HG03196 (cell line): ENCODE measurements around the gene DNASE1.

ENCODE experiments used
- ATAC-seq: cut with Tn5 transposase; IDR thresholded peaks from one replicate; pipeline ENCODE4 v1.9.1; 2021; ENCODE audit not compliant: unreplicated experiment

Gene DNASE1

DNA sequence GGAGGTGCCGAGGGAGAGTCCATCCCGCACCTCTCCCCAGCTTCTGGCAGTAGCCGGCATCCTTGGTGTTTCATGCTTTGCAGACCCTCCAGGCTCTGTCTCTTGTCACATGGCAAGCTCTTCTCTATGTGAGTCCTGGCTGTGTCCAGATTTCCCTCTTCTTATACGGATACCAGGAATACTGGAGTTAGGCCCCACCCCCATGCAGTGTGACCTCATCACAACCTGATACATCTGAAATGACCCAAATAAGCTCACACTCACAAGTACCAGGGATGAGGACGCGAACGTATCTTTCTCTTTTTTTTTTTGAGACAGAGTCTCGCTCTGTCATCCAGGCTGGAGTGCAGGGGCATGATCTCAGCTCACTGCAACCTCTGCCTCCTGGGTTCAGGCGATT lies 39.6 kb downstream of the DNASE1 start:
- ATAC-seq = no peak

DNA sequence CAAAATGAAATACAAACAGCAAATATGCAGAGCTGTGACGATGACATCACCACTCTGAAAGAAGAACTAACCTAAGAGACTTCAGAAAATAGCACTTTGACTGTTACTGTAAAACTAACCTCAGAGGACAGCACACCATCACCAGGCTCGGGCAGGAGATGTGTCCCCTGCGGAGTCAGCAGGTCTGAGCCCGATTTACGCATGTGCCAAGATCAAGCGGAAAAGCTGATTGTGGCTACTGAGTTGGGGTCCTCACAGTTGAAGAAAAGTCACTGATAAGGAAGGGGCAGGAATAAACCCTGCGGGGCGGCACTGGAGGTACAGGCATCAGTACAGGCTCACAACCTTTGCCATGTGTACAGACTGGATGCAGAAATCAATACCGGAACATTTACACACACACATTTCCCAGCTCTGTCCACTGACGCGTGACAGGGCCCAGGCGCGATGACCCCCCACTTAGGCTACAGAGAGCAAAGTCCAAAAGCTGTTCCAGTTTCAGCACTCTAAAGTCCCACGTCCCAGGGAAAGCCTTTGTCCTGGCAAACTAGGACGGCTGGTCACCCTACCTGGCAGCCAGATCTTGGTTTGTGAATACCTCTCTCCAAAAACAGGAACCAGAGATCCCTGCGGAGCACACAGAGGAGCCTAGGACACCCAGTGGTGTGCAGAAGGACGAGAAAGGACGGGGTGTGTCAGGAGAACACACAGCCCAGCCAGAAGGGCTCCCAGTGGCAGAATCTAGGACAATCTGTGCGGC lies 41.3 kb downstream of the DNASE1 start:
- no peak for ATAC-seq

DNA sequence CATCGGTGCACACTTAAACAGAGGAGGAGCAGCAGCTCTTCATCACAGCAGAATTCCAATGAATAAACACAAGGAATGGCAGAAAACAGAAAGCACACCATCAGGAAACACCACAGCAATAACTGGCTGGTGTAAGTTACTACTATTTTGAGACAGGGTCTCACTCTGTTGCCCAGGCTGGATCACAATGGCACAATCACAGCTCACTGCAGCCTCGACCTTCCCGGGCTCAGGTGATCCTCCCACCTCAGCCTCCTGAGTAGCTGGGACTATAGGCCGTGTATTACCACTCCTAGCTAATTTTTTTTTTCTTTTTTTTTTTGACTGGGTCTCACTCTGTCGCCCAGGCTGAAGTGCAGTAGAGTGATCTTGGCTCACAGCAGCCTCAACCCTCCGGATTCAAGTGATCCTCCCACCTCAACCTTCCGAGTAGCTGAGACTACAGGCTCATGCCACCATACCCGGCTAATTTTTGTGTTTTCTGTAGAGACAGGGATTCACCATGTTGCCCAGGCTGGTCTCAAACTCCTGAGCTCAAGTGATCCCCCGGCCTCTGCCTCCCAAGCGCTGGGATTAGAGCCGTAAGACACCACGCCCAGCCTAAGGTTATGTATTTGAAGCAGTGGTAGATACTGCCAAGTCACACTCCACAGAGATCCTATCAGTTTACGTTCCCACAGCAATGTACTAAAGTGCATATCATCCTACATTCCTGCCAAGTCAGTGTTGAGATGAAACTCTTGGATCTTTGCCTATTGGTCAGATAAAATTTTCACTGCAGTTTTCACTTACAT lies 42.1 kb downstream of the DNASE1 start:
- no peak for ATAC-seq

DNA sequence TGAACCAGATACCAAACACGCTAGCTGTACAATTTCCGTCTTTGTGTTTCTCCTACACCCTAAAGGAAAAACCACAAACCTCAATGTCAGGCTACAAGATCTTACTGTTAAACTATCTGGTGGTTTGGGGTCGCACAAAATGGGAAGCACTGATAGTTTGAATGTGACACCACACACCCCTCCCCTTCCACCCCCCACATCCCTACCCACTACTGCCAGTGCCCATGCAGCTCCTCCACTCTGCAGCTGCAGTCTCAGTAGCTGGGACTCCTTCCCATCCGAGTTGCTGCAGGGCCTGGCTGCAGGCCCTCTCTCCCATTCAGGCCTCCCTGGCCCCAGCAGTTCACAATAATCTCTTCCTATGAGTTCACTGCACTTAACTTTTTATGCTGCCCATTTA lies 44.5 kb downstream of the DNASE1 start:
- ATAC-seq = no peak

DNA sequence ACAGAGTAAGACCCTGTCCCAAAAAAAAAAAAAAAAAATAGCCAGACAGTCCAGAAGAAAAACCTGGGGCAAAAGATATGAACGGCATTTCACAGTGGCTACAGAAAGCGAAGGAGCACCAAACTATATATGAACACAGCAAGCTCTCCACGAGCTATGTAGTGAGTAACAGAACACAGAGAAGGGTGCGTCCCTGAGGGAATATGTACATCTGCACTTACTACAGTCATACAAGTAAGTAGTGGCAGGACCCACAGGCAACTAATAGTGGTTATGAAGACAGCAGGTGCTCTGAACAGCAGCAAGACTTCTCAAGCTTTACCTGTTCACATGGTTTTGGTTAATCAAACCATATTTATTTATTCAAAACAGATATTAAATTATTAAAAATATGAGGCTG lies 47.0 kb downstream of the DNASE1 start:
- no peak for ATAC-seq

DNA sequence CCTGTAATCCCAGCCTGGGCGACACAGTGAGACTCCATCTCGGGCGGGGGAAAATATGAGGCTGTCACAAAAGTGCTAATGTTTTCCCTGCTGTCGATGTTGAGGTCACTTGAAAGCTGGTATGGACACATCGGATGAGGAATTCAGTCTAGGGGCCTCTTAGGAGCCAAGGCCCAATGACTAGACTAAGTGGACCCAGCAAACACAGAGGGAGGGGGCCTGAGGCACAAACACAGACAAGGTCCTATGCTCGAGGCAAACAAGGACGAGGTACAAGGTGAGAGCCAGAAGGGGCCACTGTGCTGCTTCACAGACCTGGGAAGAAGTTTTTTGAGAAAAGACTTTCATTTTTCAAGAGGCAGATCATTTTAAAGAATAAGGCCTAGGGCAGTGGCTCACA lies 47.6 kb downstream of the DNASE1 start:
- no peak for ATAC-seq

DNA sequence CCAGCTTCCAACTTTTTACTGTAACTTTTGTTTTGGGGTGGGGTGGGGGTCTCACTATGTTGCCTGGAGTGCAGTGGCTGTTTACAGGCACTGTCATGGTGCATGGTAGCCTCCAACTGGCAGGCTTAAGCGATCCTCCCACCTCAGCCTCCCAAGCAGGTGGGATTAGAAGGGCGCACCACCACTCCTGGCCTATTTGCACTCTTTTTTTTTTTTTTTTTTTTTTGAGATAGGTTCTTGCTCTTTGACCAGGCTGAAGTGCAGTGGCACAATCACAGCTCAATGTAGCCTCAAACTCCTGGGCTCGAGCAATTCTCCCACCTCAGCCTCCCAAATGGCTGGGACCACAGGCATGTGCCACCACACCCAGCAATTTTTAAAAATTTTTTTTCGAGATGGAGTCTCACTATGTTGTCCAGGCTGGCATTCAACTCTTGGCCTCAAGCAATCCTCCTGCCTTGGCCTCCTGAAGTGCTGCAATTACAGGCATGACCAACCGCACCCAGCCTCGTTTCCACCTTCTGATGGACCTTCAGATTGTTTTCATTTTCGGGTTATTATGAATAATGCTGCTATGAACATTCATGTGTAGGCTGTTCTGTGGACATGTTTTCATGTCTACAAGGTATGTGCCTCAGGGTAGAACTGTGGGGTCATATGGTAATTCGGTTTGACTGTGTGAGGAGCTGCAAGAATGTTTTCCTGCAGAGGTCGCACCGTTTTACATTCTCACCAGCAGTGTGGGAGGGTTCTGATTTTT lies 51.9 kb downstream of the DNASE1 start:
- ATAC-seq = no peak
